Measurements from ENCODE around the gene SLC22A7.

GRCh38 chr6:43311666-43312065 is 13.6 kb downstream of the SLC22A7 start:
- TF ChIP-seq ZNF18 (tag by site-specific recombination; IDR thresholded peaks at IDR 0.05) (no peak), ZNF660 (tag by site-specific recombination; IDR thresholded peaks at IDR 0.05) (no peak), GLI4 (tag by site-specific recombination; IDR thresholded peaks at IDR 0.05) (no peak), ZNF146 (tag by site-specific recombination; IDR thresholded peaks at IDR 0.05) (no peak), ZBTB11 (tag by site-specific recombination; conservative IDR thresholded peaks at IDR 0.05; ENCODE audit: low read depth) (no peak)

Data from HEK293 (cell line).